ENCODE results near the gene FAM174A. TPM values are rescaled to one million over a fixed set of nuclear protein-coding genes. Genes with fewer than 3 reads are reported as not detected.

FAM174A gene
- total and polyA plus RNA-seq, 2 donors (not counting 3 experiments of a cell fraction or from before 2014, with no cell fraction given), result 11.8 to 15.2 TPM

DNA sequence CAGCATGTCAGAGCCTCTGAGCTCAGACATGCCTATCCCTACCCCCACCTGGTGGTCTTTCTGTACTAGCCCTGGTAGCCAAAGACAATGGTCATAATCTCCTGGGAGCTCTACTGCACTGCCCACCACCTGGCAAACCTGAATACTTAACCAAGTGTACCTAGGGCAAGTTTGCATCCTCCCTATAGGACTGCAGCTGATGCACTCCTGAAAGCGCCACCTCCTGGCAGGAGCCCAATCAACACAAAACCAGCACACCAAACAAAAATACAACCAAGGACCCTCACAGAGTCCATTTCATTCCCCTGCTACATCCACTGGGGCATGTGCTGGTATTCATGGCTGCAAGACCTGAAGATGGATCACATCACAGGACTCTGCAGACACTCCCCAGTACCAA is 14.8 kb upstream of the FAM174A start:
- BruUV-seq (replicated peaks), result no TSS peak
- POLR2A ChIA-PET, result no interaction called here
- CTCF ChIA-PET, result interaction anchor here (0.9 to 1.4 kb wide), 2 partner anchors 15 to 1416 kb away, joined by 3 to 8 read pairs; partner anchors contain the start of gene FAM174A

More for the DNA sequence above, 14.8 kb upstream of the FAM174A start:
- H3K27ac ChIP-seq (ENCODE audit: insufficient read depth, low read depth, low read length), result no peak overlapping the region
- H3K9ac ChIP-seq (replicated peaks; ENCODE audit: extremely low read depth, insufficient read depth, low read length), result no peak overlapping the region
- H3K4me1 ChIP-seq (ENCODE audit: control insufficient read depth, extremely low read depth, insufficient read depth, low read length), result no peaks in the 10 kb centered on the region
- no peaks in the 10 kb centered on the region for H3K36me3 ChIP-seq (ENCODE audit: control insufficient read depth in 2 of 2, extremely low read depth in 1 of 2, insufficient read depth in 2 of 2, low read length in 2 of 2)
- H4K20me1 ChIP-seq (replicated peaks; ENCODE audit: control insufficient read depth, extremely low read depth, insufficient read depth, low read length), result no peaks in the 10 kb centered on the region
- no peak overlapping the region for H3K4me3 ChIP-seq (replicated peaks in 1 of 3; ENCODE audit: insufficient read depth in 1 of 3, low read depth in 1 of 3, low read length in 3 of 3)
- no peak for DNase-seq (ENCODE audit: low read depth, low spot score)
- no peaks in the 10 kb centered on the region for H3K9me1 ChIP-seq (replicated peaks; ENCODE audit: control insufficient read depth, extremely low read depth, insufficient read depth, low read length)
- no peak overlapping the region for H2AFZ ChIP-seq (ENCODE audit: low read depth, low read length)
- H3K27me3 ChIP-seq (ENCODE audit: control insufficient read depth in 2 of 2, insufficient read depth in 2 of 2, low read length in 2 of 2), result no peaks in the 10 kb centered on the region
- dilution Hi-C loops (cut with MboI; ENCODE audit: extremely low pct_ligation_motif_present, low sequenced_read_pairs), result no loop called here
- no peaks in the 10 kb centered on the region for H3K9me3 ChIP-seq (replicated peaks; ENCODE audit: control insufficient read depth, insufficient read depth, low read length)
- TF ChIP-seq GATA2 (IDR thresholded peaks at IDR 0.05; ENCODE audit: insufficient read depth, insufficient read length, low read depth, low read length), result no peak
- no peak for TF ChIP-seq FOS (IDR thresholded peaks at IDR 0.05; ENCODE audit: borderline replicate concordance, insufficient read depth, low read length)
- TF ChIP-seq MYC (IDR thresholded peaks at IDR 0.05; ENCODE audit: low read depth, low read length), result no peak
- TF ChIP-seq JUN (IDR thresholded peaks at IDR 0.05; ENCODE audit: borderline replicate concordance, insufficient read depth, insufficient read length, low read depth), result no peak
- TF ChIP-seq POLR2AphosphoS5 (IDR thresholded peaks at IDR 0.05; ENCODE audit: insufficient read depth, low read depth, low read length), result no peak
- TF ChIP-seq, protein P1, sequence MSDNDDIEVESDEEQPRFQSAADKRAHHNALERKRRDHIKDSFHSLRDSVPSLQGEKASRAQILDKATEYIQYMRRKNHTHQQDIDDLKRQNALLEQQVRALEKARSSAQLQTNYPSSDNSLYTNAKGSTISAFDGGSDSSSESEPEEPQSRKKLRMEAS (IDR thresholded peaks at IDR 0.05; ENCODE audit: insufficient read depth, insufficient read length), result no peak
- TF ChIP-seq EZH2 (IDR thresholded peaks at IDR 0.05; ENCODE audit: borderline replicate concordance, low read depth, low read length, severe bottlenecking), result no peak
- TF ChIP-seq, protein P2, sequence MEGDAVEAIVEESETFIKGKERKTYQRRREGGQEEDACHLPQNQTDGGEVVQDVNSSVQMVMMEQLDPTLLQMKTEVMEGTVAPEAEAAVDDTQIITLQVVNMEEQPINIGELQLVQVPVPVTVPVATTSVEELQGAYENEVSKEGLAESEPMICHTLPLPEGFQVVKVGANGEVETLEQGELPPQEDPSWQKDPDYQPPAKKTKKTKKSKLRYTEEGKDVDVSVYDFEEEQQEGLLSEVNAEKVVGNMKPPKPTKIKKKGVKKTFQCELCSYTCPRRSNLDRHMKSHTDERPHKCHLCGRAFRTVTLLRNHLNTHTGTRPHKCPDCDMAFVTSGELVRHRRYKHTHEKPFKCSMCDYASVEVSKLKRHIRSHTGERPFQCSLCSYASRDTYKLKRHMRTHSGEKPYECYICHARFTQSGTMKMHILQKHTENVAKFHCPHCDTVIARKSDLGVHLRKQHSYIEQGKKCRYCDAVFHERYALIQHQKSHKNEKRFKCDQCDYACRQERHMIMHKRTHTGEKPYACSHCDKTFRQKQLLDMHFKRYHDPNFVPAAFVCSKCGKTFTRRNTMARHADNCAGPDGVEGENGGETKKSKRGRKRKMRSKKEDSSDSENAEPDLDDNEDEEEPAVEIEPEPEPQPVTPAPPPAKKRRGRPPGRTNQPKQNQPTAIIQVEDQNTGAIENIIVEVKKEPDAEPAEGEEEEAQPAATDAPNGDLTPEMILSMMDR (IDR thresholded peaks at IDR 0.05; ENCODE audit: extremely low read depth in 1 of 2, insufficient read depth in 1 of 2, low read depth in 1 of 2, low read length in 2 of 2), result no peak
- TF ChIP-seq POLR2A (IDR thresholded peaks at IDR 0.05; ENCODE audit: low read depth, low read length), result no peak
- no peaks in the 10 kb centered on the region for H3K79me2 ChIP-seq (ENCODE audit: control insufficient read depth, insufficient read depth, low read length)
- FAIRE-seq, result no peak
- intact Hi-C loops (cut with micrococcal nuclease), result no loop called here
- no peak overlapping the region for H3K4me2 ChIP-seq (ENCODE audit: insufficient read depth, low read length)
